Right lobe of liver (tissue), 4 donors: ENCODE results near the gene NCAM2.

ENCODE experiments used
- CTCF ChIP-seq, 4 donors: fragments of 200-600 bp in 3 of 4; fragments of 450-650 bp in 1 of 4; IDR thresholded peaks; one replicate each; pipeline versions ENCODE4 v1.5.1 to v1.8.0; 2016 to 2022; ENCODE audit warnings: antibody characterized with exemption in 4 of 4, mild to moderate bottlenecking in 2 of 4
- POLR2A ChIP-seq: fragments of 450-650 bp; IDR thresholded peaks from one replicate; pipeline ENCODE4 v1.6.1; 2017; ENCODE audit warnings: antibody characterized with exemption, mild to moderate bottlenecking
- donor health status: DM: no; HTN: no; CAD: no.
- donor health status: DM: no; HTN: no; CAD: no.
- donor health status: DM: no; HTN: yes; CAD: no.

DNA sequence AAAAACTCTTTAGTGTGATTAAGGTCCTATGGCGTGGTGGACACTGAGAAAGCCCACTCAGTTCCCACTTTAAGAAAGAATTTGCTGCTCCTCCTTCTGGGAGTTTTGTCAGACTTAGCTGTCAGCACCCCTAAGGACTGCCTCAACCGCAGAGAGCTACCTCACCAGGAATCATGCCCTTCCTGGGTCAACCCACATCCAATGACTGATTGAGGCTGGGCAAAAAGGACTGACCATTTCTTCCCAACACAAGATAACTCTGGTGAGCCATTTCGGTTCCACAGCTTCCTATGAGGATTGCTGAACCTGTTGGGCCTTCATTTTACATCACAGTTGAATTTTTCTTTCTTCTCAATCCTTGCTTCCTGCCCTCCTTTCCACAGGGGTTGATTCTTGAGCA lies 197.9 kb downstream of the NCAM2 start:
- TF ChIP-seq POLR2A (no peak), CTCF (IDR thresholded peaks at IDR 0.05) (no peak)
